ENCODE data around the gene TTC28. TPM values are rescaled to one million over a fixed set of nuclear protein-coding genes. Genes with fewer than 3 reads are reported as not detected.

TTC28 gene
- total RNA-seq, 1 donor from 2014 or later: 7.9 TPM

DNA sequence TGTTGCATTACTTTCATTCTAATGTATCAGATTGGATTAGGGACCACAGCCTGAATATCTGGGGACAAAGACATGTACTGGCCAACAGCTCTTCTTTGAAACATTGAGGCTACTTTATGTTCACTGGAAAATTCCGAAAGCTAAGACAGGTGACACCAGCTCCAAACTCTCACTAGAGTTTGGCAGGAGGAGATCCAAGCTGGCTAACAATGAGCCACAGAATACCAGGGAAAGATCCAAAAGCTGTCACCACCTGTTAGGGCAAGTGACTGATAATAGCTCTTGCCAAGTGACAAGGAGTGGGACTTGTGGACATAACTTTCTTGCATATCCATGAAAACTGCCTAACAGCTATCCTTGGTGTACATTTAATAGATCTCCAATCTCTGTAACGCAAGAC is 333.3 kb downstream of the TTC28 start:
- H3K36me3 Mint-ChIP-seq (ENCODE audit: low read depth): no peaks in the 10 kb centered on the region
- TF ChIP-seq, protein P1, sequence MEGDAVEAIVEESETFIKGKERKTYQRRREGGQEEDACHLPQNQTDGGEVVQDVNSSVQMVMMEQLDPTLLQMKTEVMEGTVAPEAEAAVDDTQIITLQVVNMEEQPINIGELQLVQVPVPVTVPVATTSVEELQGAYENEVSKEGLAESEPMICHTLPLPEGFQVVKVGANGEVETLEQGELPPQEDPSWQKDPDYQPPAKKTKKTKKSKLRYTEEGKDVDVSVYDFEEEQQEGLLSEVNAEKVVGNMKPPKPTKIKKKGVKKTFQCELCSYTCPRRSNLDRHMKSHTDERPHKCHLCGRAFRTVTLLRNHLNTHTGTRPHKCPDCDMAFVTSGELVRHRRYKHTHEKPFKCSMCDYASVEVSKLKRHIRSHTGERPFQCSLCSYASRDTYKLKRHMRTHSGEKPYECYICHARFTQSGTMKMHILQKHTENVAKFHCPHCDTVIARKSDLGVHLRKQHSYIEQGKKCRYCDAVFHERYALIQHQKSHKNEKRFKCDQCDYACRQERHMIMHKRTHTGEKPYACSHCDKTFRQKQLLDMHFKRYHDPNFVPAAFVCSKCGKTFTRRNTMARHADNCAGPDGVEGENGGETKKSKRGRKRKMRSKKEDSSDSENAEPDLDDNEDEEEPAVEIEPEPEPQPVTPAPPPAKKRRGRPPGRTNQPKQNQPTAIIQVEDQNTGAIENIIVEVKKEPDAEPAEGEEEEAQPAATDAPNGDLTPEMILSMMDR (IDR thresholded peaks at IDR 0.05): no peak
- no peaks in the 10 kb centered on the region for H3K4me1 Mint-ChIP-seq
- no peaks in the 10 kb centered on the region for H3K9me3 Mint-ChIP-seq
- ChIA-PET POLR2A (interaction anchor here (0.7 kb wide), 1 partner anchor 72 kb away, joined by 5 read pairs; no protein-coding TSS in a partner anchor), CTCF (no interaction called here)
- no peak overlapping the region for H3K4me3 Mint-ChIP-seq
- H3K27ac Mint-ChIP-seq: no peak overlapping the region
- intact Hi-C loops (cut with micrococcal nuclease): no loop called here
- no peak for ATAC-seq (ENCODE audit: low read depth)
- DNase-seq: no peak
- H3K27me3 Mint-ChIP-seq: peaks cover 2% of the 10 kb centered on the region

DNA sequence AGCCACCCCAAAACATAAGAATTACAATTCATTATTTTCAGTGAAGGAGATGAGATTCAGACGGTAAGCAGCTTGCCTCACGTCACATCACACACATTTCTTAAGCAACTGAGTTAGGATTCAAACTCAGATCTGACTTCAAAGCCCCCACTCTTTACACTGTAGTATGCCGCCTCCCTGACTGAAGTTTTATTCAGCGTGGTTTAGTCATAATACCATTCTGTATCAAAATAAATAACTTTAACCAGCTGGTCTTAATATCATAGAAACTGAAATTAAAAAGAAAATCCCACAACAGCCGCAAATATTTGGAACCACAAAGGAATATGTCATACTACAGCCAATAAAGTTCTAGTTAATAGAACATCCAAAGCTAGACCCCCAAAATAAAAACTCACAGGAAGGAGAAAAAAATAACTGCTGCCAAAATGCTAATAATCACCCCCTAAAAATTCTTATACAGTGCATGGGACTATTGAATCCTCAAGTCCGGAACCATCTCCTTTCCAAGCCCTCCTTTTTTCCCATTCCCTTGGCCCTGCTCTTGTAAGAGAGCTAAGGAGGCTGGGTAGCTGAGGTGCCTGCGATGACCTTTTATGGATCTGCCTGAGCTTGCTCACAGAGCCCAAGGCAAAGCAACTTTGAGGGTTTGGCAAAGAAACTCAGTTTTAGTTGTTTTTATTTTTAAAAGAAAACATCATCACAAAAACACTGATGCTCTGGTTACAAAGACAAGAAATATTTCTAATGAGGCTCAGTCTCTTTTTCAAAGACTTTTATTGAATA is 334.5 kb downstream of the TTC28 start:
- ATAC-seq (ENCODE audit: low read depth) (no peak), DNase-seq (no peak)
- Mint-ChIP-seq H3K4me3 (no peak overlapping the region), H3K36me3 (ENCODE audit: low read depth) (no peaks in the 10 kb centered on the region), H3K27me3 (peaks cover 5% of the 10 kb centered on the region), H3K9me3 (no peaks in the 10 kb centered on the region), H3K27ac (no peak overlapping the region), H3K4me1 (no peaks in the 10 kb centered on the region)
- intact Hi-C loops (cut with micrococcal nuclease): no loop called here
- ChIA-PET POLR2A (no interaction called here), CTCF (no interaction called here)
- TF ChIP-seq, protein P1 (IDR thresholded peaks at IDR 0.05): no peak

DNA sequence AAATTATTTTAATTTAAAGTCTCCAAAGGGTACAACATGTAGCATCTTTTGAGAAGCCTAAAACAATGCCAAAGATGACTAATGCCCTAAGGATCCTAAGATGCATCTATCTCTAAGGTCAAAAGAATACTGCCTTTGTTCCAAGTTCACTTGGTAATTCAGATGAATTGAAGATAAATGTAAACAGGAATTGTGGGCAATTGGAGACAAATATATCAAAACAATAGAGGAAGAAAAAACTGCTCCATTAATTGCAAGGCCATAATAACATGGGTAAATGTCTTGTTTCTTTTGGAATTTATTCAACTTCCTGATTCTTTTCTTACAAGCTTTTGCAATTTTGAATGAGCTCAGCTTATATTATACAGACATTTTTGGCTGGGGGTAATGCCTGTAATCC is 338.6 kb downstream of the TTC28 start:
- no peaks in the 10 kb centered on the region for H3K4me1 Mint-ChIP-seq
- no peak overlapping the region for H3K27ac Mint-ChIP-seq
- TF ChIP-seq, protein P1 (IDR thresholded peaks at IDR 0.05): no peak
- ChIA-PET POLR2A (no interaction called here), CTCF (no interaction called here)
- no peak for ATAC-seq (ENCODE audit: low read depth)
- no peak for DNase-seq
- intact Hi-C loops (cut with micrococcal nuclease): no loop called here
- H3K4me3 Mint-ChIP-seq: no peak overlapping the region
- H3K36me3 Mint-ChIP-seq (ENCODE audit: low read depth): no peaks in the 10 kb centered on the region
- H3K27me3 Mint-ChIP-seq: peaks cover 10% of the 10 kb centered on the region
- no peaks in the 10 kb centered on the region for H3K9me3 Mint-ChIP-seq

DNA sequence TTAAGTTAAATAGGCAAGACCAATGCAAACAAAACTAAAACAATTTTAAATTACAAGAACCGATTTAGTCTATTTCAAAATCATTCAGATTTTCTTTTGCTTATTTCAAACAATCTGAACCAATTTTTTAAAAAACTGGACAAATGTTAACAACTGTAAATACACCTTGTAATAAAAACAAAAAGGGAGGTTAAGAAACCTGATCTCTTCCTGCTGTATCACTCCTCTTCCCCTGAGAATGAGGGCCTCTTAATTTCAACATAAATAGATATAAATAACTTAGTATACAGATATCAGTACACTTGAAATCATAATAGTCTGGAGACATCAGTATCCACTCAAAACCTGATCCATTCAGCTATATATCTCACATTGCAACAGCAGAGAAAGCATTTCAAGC is 346.6 kb downstream of the TTC28 start:
- CTCF ChIA-PET: no interaction called here
- no peak for ATAC-seq (ENCODE audit: low read depth)

DNA sequence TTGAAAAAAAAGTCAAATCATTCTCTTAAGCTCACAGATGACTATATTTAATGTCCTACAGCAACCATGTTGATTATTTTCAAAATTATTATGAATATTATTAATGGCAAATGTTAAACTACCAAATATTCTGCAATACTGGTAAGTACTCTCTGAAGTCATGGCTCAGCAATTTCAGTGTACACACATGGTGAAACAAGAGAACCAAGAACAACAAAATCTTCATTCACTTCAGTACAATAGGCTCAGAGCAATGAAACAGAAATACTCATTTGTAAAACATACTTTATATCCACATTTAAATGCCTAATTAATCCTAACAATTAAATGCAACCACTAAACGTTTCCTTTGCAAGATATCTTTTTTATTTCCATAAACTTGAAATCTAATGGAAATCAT is 347.2 kb downstream of the TTC28 start:
- Mint-ChIP-seq H3K4me1 (no peaks in the 10 kb centered on the region), H3K27me3 (no peaks in the 10 kb centered on the region), H3K36me3 (ENCODE audit: low read depth) (no peaks in the 10 kb centered on the region), H3K9me3 (no peaks in the 10 kb centered on the region), H3K4me3 (no peak overlapping the region), H3K27ac (no peak overlapping the region)
- ATAC-seq (ENCODE audit: low read depth) (no peak), DNase-seq (no peak)
- TF ChIP-seq, protein P1 (IDR thresholded peaks at IDR 0.05): no peak
- ChIA-PET CTCF (no interaction called here), POLR2A (no interaction called here)
- intact Hi-C loops (cut with micrococcal nuclease): no loop called here

More for the DNA sequence above, 346.6 kb downstream of the TTC28 start:
- DNase-seq: no peak
- Mint-ChIP-seq H3K4me3 (no peak overlapping the region), H3K4me1 (no peaks in the 10 kb centered on the region), H3K27me3 (peaks cover 1% of the 10 kb centered on the region), H3K36me3 (ENCODE audit: low read depth) (no peaks in the 10 kb centered on the region), H3K9me3 (no peaks in the 10 kb centered on the region), H3K27ac (no peak overlapping the region)
- intact Hi-C loops (cut with micrococcal nuclease): no loop called here
- POLR2A ChIA-PET: no interaction called here
- TF ChIP-seq, protein P1 (IDR thresholded peaks at IDR 0.05): no peak
